ENCODE data around the gene IQCN. TPM values are rescaled to one million over a fixed set of nuclear protein-coding genes. Genes with fewer than 3 reads are reported as not detected.
"Not testable (repeated sequence)": the region's sequence is repeated elsewhere in the genome, so short reads cannot be mapped to it uniquely, and the experiment has no call there.

Gene IQCN
- total and polyA plus RNA-seq, 2 donors (not counting 1 experiment from before 2014, with no cell fraction given): 52.0 to 63.6 TPM

- Histone ChIP-seq H3K4me3 (ENCODE audit: control extremely low read depth in 1 of 5, extremely low read depth in 1 of 5, insufficient read depth in 1 of 5, low read depth in 2 of 5, low read length in 4 of 5) (no peak overlapping the region), H3K27ac (ENCODE audit: low read length in 2 of 2) (no peak overlapping the region), H3K9ac (ENCODE audit: low read length) (no peak overlapping the region), H3K4me1 (ENCODE audit: control insufficient read depth in 2 of 2, insufficient read depth in 2 of 2, low read length in 2 of 2) (no peaks in the 10 kb centered on the region), H3K79me2 (ENCODE audit: control insufficient read depth, insufficient read depth, low read length) (no peaks in the 10 kb centered on the region), H3K9me3 (ENCODE audit: control extremely low read depth in 1 of 3, control insufficient read depth in 2 of 3, insufficient read depth in 1 of 3, low read length in 2 of 3) (peaks cover 0 to 13% (median 0%) of the 10 kb centered on the region in 3 donors), H4K20me1 (ENCODE audit: control insufficient read depth, insufficient read depth, low read length, poor library complexity, severe bottlenecking) (no peaks in the 10 kb centered on the region), H2AFZ (ENCODE audit: insufficient read depth, low read depth, low read length, poor library complexity, severe bottlenecking) (no peak overlapping the region), H3K4me2 (replicated peaks; ENCODE audit: low read depth, low read length, poor library complexity, severe bottlenecking) (no peak overlapping the region), H3K27me3 (replicated peaks in 1 of 4; ENCODE audit: control extremely low read depth in 1 of 4, control insufficient read depth in 3 of 4, insufficient read depth in 4 of 4, low read length in 3 of 4) (peaks cover 0 to 34% (median 8%) of the 10 kb centered on the region in 4 experiments), H3K36me3 (replicated peaks in 1 of 2; ENCODE audit: control extremely low read depth in 1 of 2, control insufficient read depth in 1 of 2, extremely low read depth in 1 of 2, insufficient read depth in 2 of 2, low read length in 1 of 2) (no peaks in the 10 kb centered on the region)
- no peak for TF ChIP-seq CTCF (IDR thresholded peaks at IDR 0.05)
- TF ChIP-seq EZH2 (IDR thresholded peaks at IDR 0.05; ENCODE audit: borderline replicate concordance, insufficient read depth, low read depth, low read length, poor library complexity, severe bottlenecking): no peak
- ATAC-seq (ENCODE audit: low read depth) (no peak), DNase-seq (no peak)
- 48% methylated on average over 3 of the region's 7 CpGs for WGBS (ENCODE audit: insufficient coverage)
- H3K27ac Mint-ChIP-seq: no peak overlapping the region
- intact Hi-C loops (cut with micrococcal nuclease): no loop called here
- H3K27me3 Mint-ChIP-seq: peaks cover 14% of the 10 kb centered on the region
- no peaks in the 10 kb centered on the region for H3K4me1 Mint-ChIP-seq
- no peaks in the 10 kb centered on the region for H3K9me3 Mint-ChIP-seq (ENCODE audit: insufficient read depth)
- ChIA-PET POLR2A (interaction anchor here (0.9 to 1.2 kb wide), 2 partner anchors 10 to 52 kb away, joined by 4 read pairs; no protein-coding TSS in a partner anchor), CTCF (interaction anchor here (0.6 kb wide), 1 partner anchor 60 kb away, joined by 3 read pairs; no protein-coding TSS in a partner anchor)
- no peak overlapping the region for H3K4me3 Mint-ChIP-seq
Observed at GRCh38 chr19:18214779-18215433, 59.3 kb downstream of the IQCN start.

- Histone ChIP-seq H3K36me3 (replicated peaks in 1 of 2; ENCODE audit: control extremely low read depth in 1 of 2, control insufficient read depth in 1 of 2, extremely low read depth in 1 of 2, insufficient read depth in 2 of 2, low read length in 1 of 2) (no peaks in the 10 kb centered on the region), H2AFZ (ENCODE audit: insufficient read depth, low read depth, low read length, poor library complexity, severe bottlenecking) (no peak overlapping the region), H3K27ac (ENCODE audit: low read length in 2 of 2) (no peak overlapping the region), H3K4me2 (replicated peaks; ENCODE audit: low read depth, low read length, poor library complexity, severe bottlenecking) (no peak overlapping the region), H3K4me1 (ENCODE audit: control insufficient read depth in 2 of 2, insufficient read depth in 2 of 2, low read length in 2 of 2) (no peaks in the 10 kb centered on the region), H4K20me1 (ENCODE audit: control insufficient read depth, insufficient read depth, low read length, poor library complexity, severe bottlenecking) (no peaks in the 10 kb centered on the region), H3K27me3 (replicated peaks in 1 of 4; ENCODE audit: control extremely low read depth in 1 of 4, control insufficient read depth in 3 of 4, insufficient read depth in 4 of 4, low read length in 3 of 4) (peaks cover 0 to 34% (median 7%) of the 10 kb centered on the region in 4 experiments), H3K9me3 (ENCODE audit: control extremely low read depth in 1 of 3, control insufficient read depth in 2 of 3, insufficient read depth in 1 of 3, low read length in 2 of 3) (peaks cover 0 to 6% (median 0%) of the 10 kb centered on the region in 3 donors), H3K79me2 (ENCODE audit: control insufficient read depth, insufficient read depth, low read length) (no peaks in the 10 kb centered on the region), H3K9ac (ENCODE audit: low read length) (no peak overlapping the region), H3K4me3 (ENCODE audit: control extremely low read depth in 1 of 5, extremely low read depth in 1 of 5, insufficient read depth in 1 of 5, low read depth in 2 of 5, low read length in 4 of 5) (no peak overlapping the region)
- Mint-ChIP-seq H3K27me3 (peaks cover 17% of the 10 kb centered on the region), H3K9me3 (ENCODE audit: insufficient read depth) (no peaks in the 10 kb centered on the region), H3K4me3 (no peak overlapping the region), H3K4me1 (no peaks in the 10 kb centered on the region), H3K27ac (no peak overlapping the region)
- CTCF ChIA-PET: interaction anchor here (0.6 kb wide), 1 partner anchor 201 kb away, joined by 3 read pairs; no protein-coding TSS in a partner anchor
- DNase-seq (no peak), ATAC-seq (ENCODE audit: low read depth) (no peak)
- POLR2A ChIA-PET: interaction anchor here (0.6 kb wide), 1 partner anchor 28 kb away, joined by 3 read pairs; no protein-coding TSS in a partner anchor
- WGBS (ENCODE audit: insufficient coverage): 76% methylated on average over 13 of the region's 14 CpGs
- TF ChIP-seq EZH2 (IDR thresholded peaks at IDR 0.05; ENCODE audit: borderline replicate concordance, insufficient read depth, low read depth, low read length, poor library complexity, severe bottlenecking): no peak
- no peak for TF ChIP-seq CTCF (IDR thresholded peaks at IDR 0.05)
- intact Hi-C loops (cut with micrococcal nuclease): no loop called here
Observed at GRCh38 chr19:18211683-18212082, 62.6 kb downstream of the IQCN start.

- peaks cover 0 to 34% (median 7%) of the 10 kb centered on the region in 4 experiments for H3K27me3 ChIP-seq (replicated peaks in 1 of 4; ENCODE audit: control extremely low read depth in 1 of 4, control insufficient read depth in 3 of 4, insufficient read depth in 4 of 4, low read length in 3 of 4)
- H3K4me1 ChIP-seq (ENCODE audit: control insufficient read depth in 2 of 2, insufficient read depth in 2 of 2, low read length in 2 of 2); POLR2A ChIA-PET; intact Hi-C loops (cut with micrococcal nuclease); H4K20me1 ChIP-seq (ENCODE audit: control insufficient read depth, insufficient read depth, low read length, poor library complexity, severe bottlenecking); H3K4me2 ChIP-seq (replicated peaks; ENCODE audit: low read depth, low read length, poor library complexity, severe bottlenecking); H3K4me3 ChIP-seq (ENCODE audit: control extremely low read depth in 1 of 5, extremely low read depth in 1 of 5, insufficient read depth in 1 of 5, low read depth in 2 of 5, low read length in 4 of 5); H3K4me3 Mint-ChIP-seq; ATAC-seq (ENCODE audit: low read depth); H3K36me3 ChIP-seq (replicated peaks in 1 of 2; ENCODE audit: control extremely low read depth in 1 of 2, control insufficient read depth in 1 of 2, extremely low read depth in 1 of 2, insufficient read depth in 2 of 2, low read length in 1 of 2); H3K9me3 Mint-ChIP-seq (ENCODE audit: insufficient read depth); H3K4me1 Mint-ChIP-seq; DNase-seq; H3K9ac ChIP-seq (ENCODE audit: low read length); H2AFZ ChIP-seq (ENCODE audit: insufficient read depth, low read depth, low read length, poor library complexity, severe bottlenecking); H3K27ac Mint-ChIP-seq; H3K9me3 ChIP-seq (ENCODE audit: control extremely low read depth in 1 of 3, control insufficient read depth in 2 of 3, insufficient read depth in 1 of 3, low read length in 2 of 3); H3K27ac ChIP-seq (ENCODE audit: low read length in 2 of 2); H3K79me2 ChIP-seq (ENCODE audit: control insufficient read depth, insufficient read depth, low read length): not testable (repeated sequence)
- H3K27me3 Mint-ChIP-seq: peaks cover 17% of the 10 kb centered on the region
- WGBS (ENCODE audit: insufficient coverage): 74% methylated on average over 3 of the region's 5 CpGs
- CTCF ChIA-PET: interaction anchor here (0.5 to 11.5 kb wide), 9 partner anchors 14 to 202 kb away, joined by 3 to 152 read pairs (median 5); a partner anchor contains a TSS
Observed at GRCh38 chr19:18209912-18210311, 64.3 kb downstream of the IQCN start.
